Caco-2 (cell line): Measurements from ENCODE around the gene LRRC26. TPM values are rescaled to one million over a fixed set of nuclear protein-coding genes. Genes with fewer than 3 reads are reported as not detected.

ENCODE experiments used
- BruUV-seq: library from RNA; stranded (reverse); fragments of 400-500 nt; replicated peaks from 2 replicates; lab custom pipeline; 2021; lab: Mats Ljungman, UMichigan
- CTCF ChIA-PET: fragments of 300-600 bp; sonication (Branson Sonifier 250); formaldehyde crosslinking; loops from one replicate; lab custom pipeline; 2022; ENCODE audit warnings: antibody characterized with exemption; lab: Charles Lee
- POLR2A ChIA-PET: fragments of 300-600 bp; sonication (Branson Sonifier 250); formaldehyde crosslinking; loops from one replicate; lab custom pipeline; 2022; ENCODE audit warnings: antibody characterized with exemption; lab: Charles Lee
- DNase-seq, 2 experiments: peaks; one replicate each; pipeline versions ENCODE4 v3.0.0 to v3.0.0-alpha.2; 2020 to 2022
- H3K27me3 ChIP-seq: replicated peaks from 2 replicates; pipeline ENCODE4 v1.6.0; 2011; ENCODE audit warnings: low read length; ENCODE audit not compliant: control insufficient read depth, insufficient read depth
- H3K36me3 ChIP-seq: 2 replicates; pipeline ENCODE4 v1.5.1; 2011; ENCODE audit warnings: low read length; ENCODE audit not compliant: control insufficient read depth, insufficient read depth
- H3K4me1 ChIP-seq: fragments of 250-450 bp; sonication (Bioruptor Pico); 2 replicates; pipeline ENCODE4 v1.5.1; 2020; ENCODE audit warnings: mild to moderate bottlenecking
- H3K4me3 ChIP-seq: 2 replicates; pipeline ENCODE4 v1.5.1; 2011; ENCODE audit warnings: low read depth, mild to moderate bottlenecking, control low read depth, low read length
- H3K9me3 ChIP-seq: fragments of 250-450 bp; sonication (Bioruptor Pico); 2 replicates; pipeline ENCODE4 v1.5.1; 2020; ENCODE audit warnings: mild to moderate bottlenecking, moderate library complexity
- H3K27ac Mint-ChIP-seq: one replicate; pipeline ENCODE4 v1.8.0; 2022; ENCODE audit warnings: mixed read lengths; ENCODE audit not compliant: unreplicated experiment
- H3K27me3 Mint-ChIP-seq: one replicate; pipeline ENCODE4 v1.8.0; 2022; ENCODE audit warnings: mixed read lengths; ENCODE audit not compliant: insufficient read depth, unreplicated experiment
- H3K36me3 Mint-ChIP-seq: one replicate; pipeline ENCODE4 v1.8.0; 2022; ENCODE audit warnings: mild to moderate bottlenecking, mixed read lengths; ENCODE audit not compliant: insufficient read depth, unreplicated experiment
- H3K4me1 Mint-ChIP-seq: one replicate; pipeline ENCODE4 v1.8.0; 2022; ENCODE audit warnings: low read depth, mixed read lengths; ENCODE audit not compliant: unreplicated experiment
- H3K4me3 Mint-ChIP-seq: one replicate; pipeline ENCODE4 v1.8.0; 2022; ENCODE audit warnings: mild to moderate bottlenecking, moderate library complexity, mixed read lengths; ENCODE audit not compliant: unreplicated experiment
- H3K9me3 Mint-ChIP-seq: one replicate; pipeline ENCODE4 v1.8.0; 2022; ENCODE audit warnings: mixed read lengths; ENCODE audit not compliant: unreplicated experiment
- intact Hi-C: fragments of 100-400 bp; cut with micrococcal nuclease; formaldehyde crosslinking; loops from one replicate; pipeline ENCODE4 v1.10.0; 2022; ENCODE audit not compliant: unreplicated experiment
- total RNA-seq: library from RNA; stranded (reverse); gene quantifications from 2 replicates; pipeline ENCODE4 v1.2.3, GENCODE V29; 2022
- TF ChIP-seq, protein P1 (sequence below), 2 experiments: fragments of 200-600 bp in 1 of 2; IDR thresholded peaks; 1 replicate in 1 of 2; 2 replicates in 1 of 2; pipeline versions ENCODE4 v1.5.1 to v1.8.0; 2011 to 2022; ENCODE audit warnings: antibody characterized with exemption in 1 of 2, control low read depth in 1 of 2, inconsistent platforms in 1 of 2, low read depth in 1 of 2, low read length in 1 of 2, mild to moderate bottlenecking in 1 of 2, moderate library complexity in 1 of 2; ENCODE audit not compliant: insufficient read depth in 1 of 2, severe bottlenecking in 1 of 2, unreplicated experiment in 1 of 2

LRRC26 gene
- total RNA-seq, 1 experiment from 2014 or later, result 2.9 TPM

DNA sequence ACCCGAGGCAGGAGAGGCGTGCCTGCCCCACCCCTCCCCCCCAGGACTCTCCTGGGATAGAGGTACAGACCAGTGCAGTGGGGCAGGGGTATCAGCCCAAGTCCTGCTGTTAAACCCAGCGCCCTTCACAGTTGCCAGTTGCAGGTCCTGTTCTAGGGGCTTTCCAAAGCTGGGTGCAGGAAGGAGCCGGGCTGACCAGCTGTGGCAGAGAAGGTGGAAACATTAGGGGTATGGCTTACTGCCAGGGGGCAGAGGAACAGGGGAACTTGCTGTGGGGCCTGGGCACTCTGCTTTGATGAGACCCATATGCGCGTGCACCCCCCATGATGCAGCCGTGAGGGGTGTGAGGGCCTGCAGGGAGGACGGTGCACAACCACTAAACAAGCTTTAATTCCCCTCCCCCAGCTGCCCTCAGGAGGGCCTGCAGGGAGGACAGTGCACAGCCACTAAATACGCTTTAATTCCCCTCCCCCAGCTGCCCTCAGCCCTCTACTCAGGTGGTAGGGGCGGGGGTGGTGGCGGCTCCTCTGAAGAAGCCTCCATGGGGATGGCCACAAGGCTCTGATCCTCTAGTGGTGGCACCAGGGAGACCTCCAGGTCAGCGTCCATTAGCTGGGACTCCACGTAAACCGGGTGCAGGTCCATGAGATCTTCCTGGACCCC, 766 bp upstream of the LRRC26 start:
- Mint-ChIP-seq H3K4me3 (peak overlapping the region; percentile 65), H3K4me1 (peaks cover 6% of the 10 kb centered on the region), H3K27ac (no peak overlapping the region), H3K9me3 (no peaks in the 10 kb centered on the region), H3K36me3 (peaks cover 15% of the 10 kb centered on the region), H3K27me3 (peaks cover 4% of the 10 kb centered on the region)
- no TSS peak for BruUV-seq
- peaks cover 2% of the 10 kb centered on the region; the same call in 1 of the 2 replicates for H3K27me3 ChIP-seq
- H3K4me3 ChIP-seq, result no peak overlapping the region
- POLR2A ChIA-PET, result interaction anchor here (0.7 to 1.0 kb wide), 2 partner anchors 43 to 59 kb away, joined by 3 read pairs; no protein-coding TSS in a partner anchor
- no peak for DNase-seq
- intact Hi-C loops, result no loop called here
- H3K36me3 ChIP-seq, result no peaks in the 10 kb centered on the region
- peaks cover 16% of the 10 kb centered on the region for H3K4me1 ChIP-seq
- TF ChIP-seq, protein P1, sequence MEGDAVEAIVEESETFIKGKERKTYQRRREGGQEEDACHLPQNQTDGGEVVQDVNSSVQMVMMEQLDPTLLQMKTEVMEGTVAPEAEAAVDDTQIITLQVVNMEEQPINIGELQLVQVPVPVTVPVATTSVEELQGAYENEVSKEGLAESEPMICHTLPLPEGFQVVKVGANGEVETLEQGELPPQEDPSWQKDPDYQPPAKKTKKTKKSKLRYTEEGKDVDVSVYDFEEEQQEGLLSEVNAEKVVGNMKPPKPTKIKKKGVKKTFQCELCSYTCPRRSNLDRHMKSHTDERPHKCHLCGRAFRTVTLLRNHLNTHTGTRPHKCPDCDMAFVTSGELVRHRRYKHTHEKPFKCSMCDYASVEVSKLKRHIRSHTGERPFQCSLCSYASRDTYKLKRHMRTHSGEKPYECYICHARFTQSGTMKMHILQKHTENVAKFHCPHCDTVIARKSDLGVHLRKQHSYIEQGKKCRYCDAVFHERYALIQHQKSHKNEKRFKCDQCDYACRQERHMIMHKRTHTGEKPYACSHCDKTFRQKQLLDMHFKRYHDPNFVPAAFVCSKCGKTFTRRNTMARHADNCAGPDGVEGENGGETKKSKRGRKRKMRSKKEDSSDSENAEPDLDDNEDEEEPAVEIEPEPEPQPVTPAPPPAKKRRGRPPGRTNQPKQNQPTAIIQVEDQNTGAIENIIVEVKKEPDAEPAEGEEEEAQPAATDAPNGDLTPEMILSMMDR (IDR thresholded peaks at IDR 0.05; ENCODE audit: insufficient read depth in 1 of 2, low read depth in 1 of 2, low read length in 1 of 2, severe bottlenecking in 1 of 2, unreplicated experiment in 1 of 2), result no peak
- no peaks in the 10 kb centered on the region for H3K9me3 ChIP-seq
- CTCF ChIA-PET, result interaction anchor here (3.1 kb wide), 1 partner anchor 66 kb away, joined by 16 read pairs; no protein-coding TSS in a partner anchor

GRCh38 chr9:137168904-137169856, 671 bp downstream of the LRRC26 start:
- TF ChIP-seq, protein P1 (IDR thresholded peaks at IDR 0.05; ENCODE audit: insufficient read depth in 1 of 2, low read depth in 1 of 2, low read length in 1 of 2, severe bottlenecking in 1 of 2, unreplicated experiment in 1 of 2), result no peak
- POLR2A ChIA-PET, result interaction anchor here (0.7 to 1.6 kb wide), 4 partner anchors 20 to 71 kb away, joined by 3 to 5 read pairs (median 3); partner anchors contain the start of genes SSNA1 and TPRN
- Mint-ChIP-seq H3K36me3 (peaks cover 10% of the 10 kb centered on the region), H3K27ac (no peak overlapping the region), H3K4me3 (peak overlapping the region; percentile 79), H3K27me3 (peaks cover 4% of the 10 kb centered on the region), H3K4me1 (peaks cover 6% of the 10 kb centered on the region), H3K9me3 (no peaks in the 10 kb centered on the region)
- CTCF ChIA-PET, result interaction anchor here (0.6 to 3.1 kb wide), 4 partner anchors 20 to 68 kb away, joined by 3 to 16 read pairs (median 11); partner anchors contain the start of genes ANAPC2, RNF224 and SSNA1
- no TSS peak for BruUV-seq
- Histone ChIP-seq H3K4me3 (peak overlapping the region; percentile 74), H3K27me3 (peaks cover 2% of the 10 kb centered on the region; the same call in 1 of the 2 replicates), H3K4me1 (peaks cover 13% of the 10 kb centered on the region), H3K36me3 (no peaks in the 10 kb centered on the region), H3K9me3 (no peaks in the 10 kb centered on the region)
- peak; percentile 75 to 76 for DNase-seq
- intact Hi-C loops, result loop anchor here (5.0 kb wide), 1 partner anchor 42 kb away; no protein-coding TSS in a partner anchor

DNA sequence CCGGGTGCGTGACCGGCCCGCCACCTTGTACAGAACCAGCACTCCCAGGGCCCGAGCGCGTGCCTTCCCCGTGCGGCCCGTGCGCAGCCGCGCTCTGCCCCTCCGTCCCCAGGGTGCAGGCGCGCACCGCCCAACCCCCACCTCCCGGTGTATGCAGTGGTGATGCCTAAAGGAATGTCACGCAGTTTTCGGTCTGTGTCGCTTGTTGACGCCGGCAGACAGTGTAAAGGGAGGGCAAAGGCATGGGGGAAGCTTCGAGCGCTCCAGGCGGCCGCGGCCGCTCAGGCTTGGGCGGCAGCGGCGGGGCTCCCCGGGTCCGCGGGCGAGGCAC, 1.3 kb downstream of the LRRC26 start:
- peak overlapping the region; percentile 74 for H3K4me3 ChIP-seq
- Mint-ChIP-seq H3K4me3 (peak overlapping the region; percentile 79), H3K27ac (no peak overlapping the region), H3K36me3 (peaks cover 6% of the 10 kb centered on the region), H3K9me3 (no peaks in the 10 kb centered on the region), H3K4me1 (peaks cover 6% of the 10 kb centered on the region), H3K27me3 (peaks cover 4% of the 10 kb centered on the region)
- peak in 1 of 2 experiments; percentile 60 for DNase-seq
- H3K27me3 ChIP-seq, result peaks cover 2% of the 10 kb centered on the region; the same call in 1 of the 2 replicates
- POLR2A ChIA-PET, result interaction anchor here (1.3 to 1.6 kb wide), 2 partner anchors 20 to 32 kb away, joined by 3 to 5 read pairs; partner anchors contain the start of genes SSNA1 and TPRN
- intact Hi-C loops, result loop anchor here (5.0 kb wide), 1 partner anchor 41 kb away; no protein-coding TSS in a partner anchor
- H3K4me1 ChIP-seq, result peaks cover 13% of the 10 kb centered on the region
- BruUV-seq, result no TSS peak
- CTCF ChIA-PET, result interaction anchor here (1.2 to 3.1 kb wide), 5 partner anchors 8 to 139 kb away, joined by 3 to 16 read pairs (median 8); partner anchors contain the start of genes ANAPC2, RNF224 and SSNA1
- no peaks in the 10 kb centered on the region for H3K9me3 ChIP-seq
- TF ChIP-seq, protein P1 (IDR thresholded peaks at IDR 0.05; ENCODE audit: insufficient read depth in 1 of 2, low read depth in 1 of 2, low read length in 1 of 2, severe bottlenecking in 1 of 2, unreplicated experiment in 1 of 2), result no peak
- no peaks in the 10 kb centered on the region for H3K36me3 ChIP-seq
